ENCODE data around the gene PKP2. TPM values are rescaled to one million over a fixed set of nuclear protein-coding genes. Genes with fewer than 3 reads are reported as not detected.

PKP2 gene
- total RNA-seq, 1 donor from 2014 or later = 1.9 TPM

DNA sequence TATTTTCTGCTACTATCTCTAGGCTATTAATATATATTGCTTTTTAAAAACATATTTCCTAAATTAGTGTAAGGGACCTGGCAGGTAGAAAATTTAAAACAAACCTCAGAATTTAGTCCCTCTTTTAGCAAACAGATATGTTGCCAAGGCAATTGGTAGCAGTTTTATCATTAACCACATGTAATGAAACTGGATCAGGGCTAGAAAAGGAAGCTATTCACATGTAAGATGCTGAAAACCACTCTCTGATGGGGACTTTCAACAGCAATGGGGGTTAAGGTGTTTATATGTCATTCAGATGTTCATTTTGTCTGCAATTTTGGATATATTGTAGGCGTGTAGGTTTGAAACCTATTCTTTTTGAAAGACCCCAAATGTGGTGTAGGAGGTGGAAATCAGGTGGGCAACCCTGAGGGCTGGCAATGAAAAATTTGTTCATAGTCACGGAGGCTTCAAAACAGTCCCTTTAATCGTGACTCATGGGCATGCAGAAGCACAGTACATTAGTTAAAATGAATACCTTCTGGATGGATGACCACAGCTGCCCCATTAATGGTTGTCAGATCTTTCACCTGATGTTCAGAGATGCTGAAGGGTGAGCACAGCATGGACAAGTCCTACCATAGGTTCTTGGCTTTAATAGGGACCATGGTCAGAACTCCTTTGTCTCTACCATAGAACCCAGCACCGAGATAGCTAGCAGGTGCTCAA is 5.9 kb upstream of the PKP2 start:
- no peak for DNase-seq
- H3K4me1 ChIP-seq = no peaks in the 10 kb centered on the region
- H3K27ac ChIP-seq = no peak overlapping the region
- TF ChIP-seq, protein P1, sequence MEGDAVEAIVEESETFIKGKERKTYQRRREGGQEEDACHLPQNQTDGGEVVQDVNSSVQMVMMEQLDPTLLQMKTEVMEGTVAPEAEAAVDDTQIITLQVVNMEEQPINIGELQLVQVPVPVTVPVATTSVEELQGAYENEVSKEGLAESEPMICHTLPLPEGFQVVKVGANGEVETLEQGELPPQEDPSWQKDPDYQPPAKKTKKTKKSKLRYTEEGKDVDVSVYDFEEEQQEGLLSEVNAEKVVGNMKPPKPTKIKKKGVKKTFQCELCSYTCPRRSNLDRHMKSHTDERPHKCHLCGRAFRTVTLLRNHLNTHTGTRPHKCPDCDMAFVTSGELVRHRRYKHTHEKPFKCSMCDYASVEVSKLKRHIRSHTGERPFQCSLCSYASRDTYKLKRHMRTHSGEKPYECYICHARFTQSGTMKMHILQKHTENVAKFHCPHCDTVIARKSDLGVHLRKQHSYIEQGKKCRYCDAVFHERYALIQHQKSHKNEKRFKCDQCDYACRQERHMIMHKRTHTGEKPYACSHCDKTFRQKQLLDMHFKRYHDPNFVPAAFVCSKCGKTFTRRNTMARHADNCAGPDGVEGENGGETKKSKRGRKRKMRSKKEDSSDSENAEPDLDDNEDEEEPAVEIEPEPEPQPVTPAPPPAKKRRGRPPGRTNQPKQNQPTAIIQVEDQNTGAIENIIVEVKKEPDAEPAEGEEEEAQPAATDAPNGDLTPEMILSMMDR (IDR thresholded peaks at IDR 0.05) = no peak
- H3K9me3 ChIP-seq = no peaks in the 10 kb centered on the region
- intact Hi-C loops (cut with DNase I) = no loop called here
- no peak overlapping the region for H3K4me3 ChIP-seq
- peaks cover 4% of the 10 kb centered on the region for H3K27me3 ChIP-seq
- ATAC-seq = no peak
- H3K36me3 ChIP-seq = no peaks in the 10 kb centered on the region

DNA sequence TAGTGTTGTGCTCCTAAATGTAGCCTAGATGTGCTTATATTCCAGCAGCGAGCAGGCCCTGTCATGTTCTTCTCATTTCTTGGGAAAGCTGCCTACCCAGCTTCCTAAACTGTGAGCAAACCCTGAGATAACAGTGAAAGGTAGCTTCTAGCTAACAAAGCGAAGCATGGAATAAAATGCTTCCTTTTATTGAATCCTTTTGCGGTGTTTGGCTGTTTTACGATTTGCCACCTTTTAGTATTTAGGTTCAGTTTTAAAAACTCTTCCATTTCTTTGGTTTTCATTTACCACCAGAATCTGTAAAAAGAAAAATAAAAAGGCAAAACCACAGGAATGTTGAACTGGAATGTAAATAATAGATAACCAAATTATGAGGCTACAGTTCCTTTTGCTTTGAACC is 5.0 kb upstream of the PKP2 start:
- no peak for DNase-seq
- peaks cover 4% of the 10 kb centered on the region for H3K27me3 ChIP-seq
- no peaks in the 10 kb centered on the region for H3K36me3 ChIP-seq
- no peak overlapping the region for H3K27ac ChIP-seq
- peaks cover 5% of the 10 kb centered on the region for H3K4me1 ChIP-seq
- no peak overlapping the region for H3K4me3 ChIP-seq
- intact Hi-C loops (cut with DNase I) = no loop called here
- ATAC-seq = no peak
- TF ChIP-seq, protein P1 (IDR thresholded peaks at IDR 0.05) = no peak
- H3K9me3 ChIP-seq = no peaks in the 10 kb centered on the region

DNA sequence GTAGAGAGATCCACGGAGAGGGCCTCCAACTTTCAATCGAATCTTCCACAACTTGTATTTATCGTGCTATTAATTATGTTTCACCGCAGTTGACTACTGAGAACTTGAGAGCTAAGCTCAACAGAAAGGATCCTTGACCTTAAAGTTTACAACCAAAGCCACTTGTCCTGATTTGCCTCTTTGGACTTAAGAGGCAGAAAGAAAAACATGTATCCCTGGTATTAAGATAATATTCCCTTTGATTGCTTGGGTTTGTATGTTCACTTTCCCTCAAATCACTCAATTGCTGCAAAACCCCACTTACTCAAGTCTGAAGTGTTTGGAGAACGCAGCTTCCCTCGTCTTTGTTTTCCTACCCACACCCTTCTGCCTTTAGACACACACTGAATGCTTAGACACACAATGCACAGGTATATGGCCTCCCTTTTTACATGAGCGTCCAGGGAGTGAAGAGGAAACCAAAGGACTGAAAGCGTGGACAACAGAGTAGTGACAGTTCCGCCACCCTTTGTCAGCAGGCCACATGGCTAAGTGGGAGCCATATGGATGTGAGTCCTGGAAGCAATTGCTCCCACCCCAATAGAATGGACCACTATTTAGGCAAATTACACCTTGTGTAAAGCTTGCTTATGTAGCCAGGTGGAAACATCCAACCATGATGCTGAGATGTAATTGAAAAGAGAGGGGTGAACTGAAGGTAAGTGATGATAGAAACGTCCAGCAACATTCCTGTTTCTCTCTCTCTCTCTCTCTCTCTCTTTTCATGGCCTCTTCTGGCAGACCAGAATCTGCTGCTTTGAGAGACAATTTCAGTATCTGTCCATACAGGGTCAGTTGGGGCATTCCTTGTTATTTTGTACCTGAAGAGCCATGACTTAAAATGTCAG is 1.4 kb upstream of the PKP2 start:
- ATAC-seq = peak; percentile 5
- no peak overlapping the region for H3K27ac ChIP-seq
- no peaks in the 10 kb centered on the region for H3K9me3 ChIP-seq

DNA sequence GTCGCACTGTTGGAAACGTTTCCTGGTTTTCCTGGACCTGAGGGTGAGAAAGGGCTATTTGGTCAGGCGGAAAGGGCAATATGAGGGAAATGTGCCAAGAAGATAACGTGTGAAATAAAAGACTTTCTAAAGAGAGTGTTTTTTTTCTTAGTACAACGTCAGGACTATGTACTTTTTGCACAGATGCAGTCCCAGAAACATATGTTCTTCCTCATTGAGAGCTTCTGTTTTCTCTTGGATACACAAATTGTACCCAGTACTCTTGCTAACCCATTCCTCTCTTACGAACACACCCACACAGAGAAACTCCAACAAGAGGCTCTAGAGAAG is 669 bp upstream of the PKP2 start:
- Histone ChIP-seq H3K36me3 (no peaks in the 10 kb centered on the region), H3K27ac (no peak overlapping the region), H3K27me3 (peaks cover 31% of the 10 kb centered on the region), H3K4me1 (peaks cover 18% of the 10 kb centered on the region), H3K4me3 (peak overlapping the region; percentile 52), H3K9me3 (no peaks in the 10 kb centered on the region)
- peak; percentile 1 for ATAC-seq
- intact Hi-C loops (cut with DNase I) = no loop called here
- no peak for DNase-seq
- TF ChIP-seq, protein P1 (IDR thresholded peaks at IDR 0.05) = no peak

More for the DNA sequence above, 1.4 kb upstream of the PKP2 start:
- TF ChIP-seq, protein P1 (IDR thresholded peaks at IDR 0.05) = no peak
- intact Hi-C loops (cut with DNase I) = no loop called here
- Histone ChIP-seq H3K4me1 (peaks cover 18% of the 10 kb centered on the region), H3K4me3 (no peak overlapping the region), H3K36me3 (no peaks in the 10 kb centered on the region), H3K27me3 (peaks cover 31% of the 10 kb centered on the region)
- no peak for DNase-seq

DNA sequence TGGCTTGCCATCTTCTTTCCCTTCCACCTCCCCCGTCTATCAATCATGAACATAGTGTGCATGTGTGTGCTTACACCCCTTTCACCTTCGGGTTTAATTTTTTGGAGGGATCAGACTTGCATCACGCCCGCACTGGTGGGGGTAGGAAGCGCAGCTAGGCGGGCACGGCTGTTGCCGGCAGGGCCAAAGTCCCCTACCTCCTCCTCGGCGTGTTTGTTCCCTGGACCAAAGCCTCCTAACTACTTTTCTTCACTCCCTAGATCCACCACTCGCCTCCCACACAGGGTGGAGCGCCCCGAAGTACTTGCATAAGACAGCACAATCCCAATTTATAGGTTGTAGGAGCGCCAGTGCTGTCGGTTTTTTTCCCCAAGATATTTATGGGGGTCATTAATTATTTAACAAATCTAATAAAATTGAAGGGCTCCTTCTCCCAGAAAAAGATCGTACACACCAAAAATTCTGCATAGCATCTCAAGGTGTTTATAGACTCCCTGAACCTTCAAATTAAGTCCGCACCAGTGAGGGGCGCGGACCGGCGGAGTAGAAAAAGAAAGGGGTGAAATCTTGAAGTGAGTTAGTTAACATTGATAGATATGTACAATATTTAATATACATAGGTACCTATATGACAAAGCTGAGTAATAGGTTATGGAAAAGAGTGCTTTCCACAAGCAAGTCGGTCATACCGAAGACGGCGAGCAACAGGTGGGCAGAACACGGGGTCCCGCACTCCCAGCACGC is 717 bp downstream of the PKP2 start:
- ATAC-seq (no peak), DNase-seq (no peak)
- peaks cover 38% of the 10 kb centered on the region for H3K27me3 ChIP-seq
- no peak overlapping the region for H3K27ac ChIP-seq
- H3K4me1 ChIP-seq = peaks cover 18% of the 10 kb centered on the region
- no peaks in the 10 kb centered on the region for H3K36me3 ChIP-seq
- TF ChIP-seq, protein P1 (IDR thresholded peaks at IDR 0.05) = no peak
- peak overlapping the region; percentile 52 for H3K4me3 ChIP-seq
- no peaks in the 10 kb centered on the region for H3K9me3 ChIP-seq
- intact Hi-C loops (cut with DNase I) = no loop called here

Data from upper lobe of right lung (tissue), 1 donor.